ENCODE data around the gene FBXO22. TPM values are rescaled to one million over a fixed set of nuclear protein-coding genes. Genes with fewer than 3 reads are reported as not detected.
"Not testable (repeated sequence)": the region's sequence is repeated elsewhere in the genome, so short reads cannot be mapped to it uniquely, and the experiment has no call there.

FBXO22 gene
- total RNA-seq, 1 experiment from 2014 or later, result 50.5 TPM

- peak; percentile 23 for DNase-seq (ENCODE audit: low read depth)
Observed at GRCh38 chr15:75920079-75920478, 16.4 kb downstream of the FBXO22 start.

DNA sequence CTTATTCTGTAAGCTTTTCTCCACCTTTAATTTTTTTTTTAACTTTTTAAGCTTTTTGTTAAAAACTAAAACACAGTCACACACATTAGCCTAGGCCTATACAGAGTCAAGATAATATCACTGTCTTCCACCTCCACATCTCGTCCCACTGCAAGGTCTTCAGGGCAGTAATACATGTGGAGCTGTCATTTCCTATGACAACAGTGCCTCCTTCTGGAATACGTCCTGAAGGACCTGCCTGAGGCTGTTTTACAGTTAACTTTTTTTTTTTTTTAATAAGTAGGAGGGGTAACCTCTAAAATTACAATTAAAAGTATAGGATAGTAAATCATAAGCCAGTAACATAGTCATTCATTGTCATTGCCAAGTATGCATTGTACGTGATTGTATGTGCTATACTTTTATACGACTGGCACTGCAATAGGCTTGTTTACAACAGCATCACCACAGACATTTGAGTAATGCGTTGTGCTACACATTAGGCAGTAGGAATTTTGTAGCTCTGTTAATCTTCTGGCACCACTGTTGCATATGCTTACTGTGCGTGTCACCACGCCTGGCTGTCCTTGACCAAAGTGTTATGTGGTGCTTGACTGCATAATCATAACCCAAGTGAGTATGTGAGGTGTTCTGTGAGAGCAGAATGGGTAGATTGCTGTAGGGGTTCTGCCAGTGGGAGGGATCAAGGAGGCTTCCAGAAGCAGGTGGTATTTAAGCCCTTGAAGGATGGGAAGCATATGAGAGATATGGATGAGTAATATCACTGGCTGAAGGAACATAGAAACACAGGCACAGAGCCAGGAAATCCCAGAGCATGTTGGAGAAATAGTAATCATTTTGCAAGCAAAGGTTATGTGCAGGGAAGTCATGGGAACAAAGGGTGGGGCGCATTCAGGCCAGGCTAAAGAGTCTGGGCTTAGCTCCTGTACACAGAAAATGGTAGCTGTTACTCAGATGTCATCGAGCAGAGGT lies 18.3 kb downstream of the FBXO22 start:
- DNase-seq (ENCODE audit: low read depth), result peak; percentile 49

DNA sequence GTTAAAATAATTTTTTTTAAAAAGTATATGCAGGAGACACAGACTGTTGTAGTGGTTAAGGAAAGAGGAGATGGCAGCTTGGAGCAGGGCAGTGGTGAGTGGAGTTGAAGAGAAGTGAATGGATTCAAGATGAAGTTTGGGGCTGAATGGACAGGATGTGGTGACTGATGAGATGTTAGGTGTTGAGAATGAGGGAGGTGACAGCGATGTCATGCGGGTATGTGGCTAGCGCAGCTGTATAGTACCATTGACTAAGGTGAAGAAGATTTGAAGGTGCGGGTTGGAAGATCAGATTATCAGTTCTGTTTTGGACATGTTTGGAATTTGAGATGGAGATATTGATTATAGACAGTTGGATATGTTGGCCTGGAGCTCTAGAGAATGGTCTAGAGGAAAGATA lies 20.1 kb downstream of the FBXO22 start:
- no peak for DNase-seq (ENCODE audit: low read depth)

GRCh38 chr15:75924576-75924975 lies 20.9 kb downstream of the FBXO22 start:
- no peak for DNase-seq (ENCODE audit: low read depth)

DNA sequence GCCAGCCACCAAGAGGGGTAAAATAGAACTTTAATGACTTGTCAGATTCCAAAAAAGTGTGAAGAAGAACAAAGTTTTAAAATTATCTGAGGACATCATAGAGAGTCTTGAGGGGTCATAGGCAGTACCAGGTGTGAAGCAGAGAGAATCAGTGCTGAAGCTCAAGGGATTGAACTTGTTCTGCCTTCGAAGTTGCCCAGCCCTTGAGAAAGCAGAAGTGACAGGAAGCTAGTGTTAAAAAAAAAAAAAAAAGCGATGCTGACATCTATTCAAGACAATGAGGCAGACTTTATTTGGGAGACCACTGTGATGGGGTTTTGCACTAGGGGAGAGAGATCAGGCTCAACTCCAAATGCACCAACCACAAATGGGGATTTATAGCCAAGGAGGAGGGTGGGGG lies 21.8 kb downstream of the FBXO22 start:
- DNase-seq (ENCODE audit: low read depth), result no peak

GRCh38 chr15:75926931-75927330 lies 23.3 kb downstream of the FBXO22 start:
- DNase-seq (ENCODE audit: low read depth), result no peak

GRCh38 chr15:75927601-75928000 lies 23.9 kb downstream of the FBXO22 start:
- DNase-seq (ENCODE audit: low read depth), result no peak

GRCh38 chr15:75928680-75929608 lies 25.3 kb downstream of the FBXO22 start:
- peak; percentile 15 for DNase-seq (ENCODE audit: low read depth)

GRCh38 chr15:75929799-75930565 lies 26.3 kb downstream of the FBXO22 start:
- no peak for DNase-seq (ENCODE audit: low read depth)

- no peak for DNase-seq (ENCODE audit: low read depth)
Observed at GRCh38 chr15:75930866-75931265, 27.2 kb downstream of the FBXO22 start.

- DNase-seq (ENCODE audit: low read depth), result no peak
Observed at GRCh38 chr15:75942464-75942863, 38.8 kb downstream of the FBXO22 start.

- no peak for DNase-seq (ENCODE audit: low read depth)
Observed at GRCh38 chr15:75943246-75943645, 39.6 kb downstream of the FBXO22 start.

- no peak for DNase-seq (ENCODE audit: low read depth)
Observed at GRCh38 chr15:75943713-75944215, 40.1 kb downstream of the FBXO22 start.

DNA sequence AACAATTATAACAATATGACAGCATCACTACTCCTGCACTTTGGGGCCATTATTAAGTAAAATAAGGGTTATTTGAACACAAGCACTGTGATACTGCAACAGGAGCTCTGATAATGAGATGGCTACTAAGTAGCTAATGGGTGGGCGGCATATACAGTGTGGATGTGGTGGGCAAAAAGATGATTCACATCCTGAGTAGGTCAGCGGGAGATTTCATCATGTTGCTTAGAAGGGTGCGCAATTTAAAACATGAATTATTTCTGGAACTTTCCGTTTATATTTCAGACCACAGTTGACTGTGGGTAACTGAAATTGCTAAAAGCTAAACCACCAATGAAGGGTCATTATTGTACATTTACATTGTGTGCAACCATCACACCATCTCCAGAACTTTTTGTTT lies 42.3 kb downstream of the FBXO22 start:
- peak; percentile 56 for DNase-seq (ENCODE audit: low read depth)

DNA sequence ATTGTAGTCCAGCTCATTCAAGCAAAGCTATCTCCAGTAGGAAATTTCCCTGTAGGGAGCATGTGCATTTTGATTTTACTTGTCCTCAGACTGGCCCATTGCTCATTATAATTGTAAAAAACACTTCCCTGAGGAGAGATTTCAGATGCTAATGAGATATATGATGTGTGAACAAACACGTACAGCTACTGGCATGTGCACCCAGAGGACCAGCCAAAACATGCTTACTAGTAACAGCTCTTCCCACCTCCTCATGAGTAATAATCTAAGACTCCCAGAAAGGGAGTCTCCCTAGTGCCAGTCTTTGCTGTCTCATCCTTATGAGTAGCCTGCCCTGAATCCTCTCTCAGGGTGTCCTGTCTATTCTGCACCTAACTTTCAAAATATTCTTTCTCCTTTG lies 43.4 kb downstream of the FBXO22 start:
- DNase-seq (ENCODE audit: low read depth), result peak; percentile 70

DNA sequence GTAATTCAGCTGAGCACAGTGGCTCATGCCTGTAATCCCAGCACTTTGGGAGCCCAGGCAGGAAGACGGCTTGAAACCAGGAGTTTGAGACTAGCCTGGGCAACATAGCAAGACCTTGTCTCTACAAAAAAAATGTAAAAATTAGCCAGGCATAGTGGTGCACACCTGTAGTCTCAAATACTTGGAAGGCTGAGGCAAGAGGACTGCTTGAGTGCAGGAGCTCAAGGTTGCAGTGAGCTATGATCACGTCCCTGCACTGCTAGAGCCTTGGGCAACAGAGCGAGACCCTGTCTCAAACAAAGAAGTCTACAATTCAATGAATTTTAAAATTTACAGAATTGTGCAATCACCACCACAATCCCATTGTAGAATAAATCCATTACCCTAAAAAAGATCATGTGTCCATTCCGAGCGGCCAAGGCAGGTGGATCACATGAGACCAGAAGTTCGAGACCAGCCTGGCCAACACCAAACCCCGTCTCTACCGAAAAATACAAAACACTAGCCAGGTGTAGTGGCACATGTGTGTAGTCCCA lies 45.2 kb downstream of the FBXO22 start:
- no peak for DNase-seq (ENCODE audit: low read depth)

DNA sequence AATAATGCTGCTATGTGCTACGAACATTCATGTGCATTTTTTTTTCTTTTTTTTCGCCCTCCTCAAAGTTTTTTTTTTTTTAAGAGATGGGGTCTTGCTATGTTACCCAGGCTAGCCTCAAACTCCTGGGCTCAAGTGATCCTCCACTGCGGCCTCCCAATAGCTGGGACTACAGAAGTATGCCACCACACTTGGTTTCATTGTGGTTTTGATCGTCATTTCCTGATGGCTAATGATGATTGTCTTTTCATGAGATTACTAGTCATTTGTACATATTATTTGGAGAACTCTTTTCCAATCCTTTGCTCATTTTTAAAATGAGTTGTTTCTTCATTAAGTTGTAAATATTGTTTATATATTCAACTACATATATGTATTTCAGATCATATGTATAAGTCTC lies 48.8 kb downstream of the FBXO22 start:
- DNase-seq (ENCODE audit: low read depth), result no peak

DNA sequence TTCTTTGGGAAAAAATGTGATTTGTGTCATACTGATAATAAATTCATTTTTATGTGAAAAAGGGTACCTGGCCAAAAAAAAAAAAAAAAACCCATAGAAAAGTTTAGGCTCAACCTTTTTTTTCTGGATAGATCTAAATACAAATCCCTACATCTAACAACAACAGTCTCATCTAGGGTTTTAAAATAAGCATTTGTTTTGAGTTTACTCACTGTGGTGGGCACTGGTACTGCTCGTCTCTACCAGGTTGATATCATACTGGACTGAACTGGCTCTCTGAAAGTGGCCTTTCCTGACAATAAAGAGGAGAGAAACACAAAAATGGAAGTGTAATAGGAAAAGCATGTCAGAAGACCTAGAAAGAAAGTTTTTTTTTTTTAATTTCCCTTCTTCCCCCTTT lies 52.0 kb downstream of the FBXO22 start:
- DNase-seq (ENCODE audit: low read depth), result no peak

DNA sequence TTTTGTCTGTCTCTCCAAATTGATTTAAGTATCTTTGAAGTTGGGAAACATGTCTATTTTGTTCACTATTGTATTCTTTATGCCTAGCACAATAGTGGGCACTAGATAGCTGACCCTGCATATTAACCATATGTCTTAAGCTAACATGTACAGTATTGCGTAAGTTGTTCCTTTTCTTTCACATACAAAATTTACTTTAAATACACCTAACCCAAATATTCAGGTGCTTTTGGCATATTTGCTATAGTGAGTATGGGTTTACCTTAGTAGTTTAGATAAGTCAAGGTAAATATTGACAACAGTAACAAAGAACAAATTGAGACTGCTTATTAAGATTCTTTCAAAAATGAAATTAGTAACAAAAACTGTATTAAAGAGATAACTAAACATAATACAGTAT lies 57.7 kb downstream of the FBXO22 start:
- no peak for DNase-seq (ENCODE audit: low read depth)

GRCh38 chr15:75966073-75966472 lies 62.4 kb downstream of the FBXO22 start:
- no peak for DNase-seq (ENCODE audit: low read depth)

DNA sequence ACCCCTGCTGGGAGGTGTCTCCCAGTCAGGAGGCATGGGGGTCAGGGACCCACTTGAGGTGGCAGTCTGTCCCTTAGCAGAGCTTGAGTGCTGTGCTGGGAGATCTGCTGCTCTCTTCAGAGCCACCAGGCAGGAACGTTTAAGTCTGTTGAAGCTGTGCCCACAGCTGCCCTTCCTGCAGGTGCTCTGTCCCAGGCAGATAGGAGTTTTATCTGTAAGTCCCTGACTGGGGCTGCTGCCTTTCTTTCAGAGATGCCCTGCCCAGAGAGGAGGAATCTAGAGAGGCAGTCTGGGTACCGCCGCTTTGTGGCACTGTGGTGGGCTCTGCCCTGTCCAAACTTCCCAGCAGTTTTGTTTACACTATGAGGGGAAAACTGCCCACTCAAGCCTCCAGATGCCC lies 73.1 kb downstream of the FBXO22 start:
- DNase-seq (ENCODE audit: low read depth), result not testable (repeated sequence)

Data from RPMI7951 (cell line).